HG03025 (cell line): ENCODE measurements around the gene PICK1.
"Not testable (repeated sequence)": the region's sequence is repeated elsewhere in the genome, so short reads cannot be mapped to it uniquely, and the experiment has no call there.

Experiments
- ATAC-seq: cut with Tn5 transposase; IDR thresholded peaks from one replicate; pipeline ENCODE4 v1.9.1; 2021; ENCODE audit warnings: mild to moderate bottlenecking, moderate library complexity; ENCODE audit not compliant: unreplicated experiment, low FRiP score

The PICK1 gene

GRCh38 chr22:38110863-38111852 lies 54.0 kb downstream of the PICK1 start:
- ATAC-seq, result no peak

- no peak for ATAC-seq
Measured at GRCh38 chr22:38111925-38112355, 54.7 kb downstream of the PICK1 start.

- no peak for ATAC-seq
Measured at GRCh38 chr22:38112381-38112780, 55.2 kb downstream of the PICK1 start.

GRCh38 chr22:38114484-38115398 lies 57.5 kb downstream of the PICK1 start:
- no peak for ATAC-seq

GRCh38 chr22:38115423-38116205 lies 58.4 kb downstream of the PICK1 start:
- no peak for ATAC-seq

GRCh38 chr22:38117556-38117955 lies 60.4 kb downstream of the PICK1 start:
- ATAC-seq, result not testable (repeated sequence)

GRCh38 chr22:38118182-38118581 lies 61.0 kb downstream of the PICK1 start:
- ATAC-seq, result no peak

- ATAC-seq, result not testable (repeated sequence)
Measured at GRCh38 chr22:38118747-38119146, 61.5 kb downstream of the PICK1 start.

- ATAC-seq, result no peak
Measured at GRCh38 chr22:38120359-38121110, 63.3 kb downstream of the PICK1 start.

GRCh38 chr22:38122616-38123015 lies 65.4 kb downstream of the PICK1 start:
- ATAC-seq, result no peak

GRCh38 chr22:38124236-38124974 lies 67.2 kb downstream of the PICK1 start:
- ATAC-seq, result no peak

GRCh38 chr22:38125038-38125610 lies 67.9 kb downstream of the PICK1 start:
- no peak for ATAC-seq
